ENCODE results near the gene SCYL3. TPM values are rescaled to one million over a fixed set of nuclear protein-coding genes. Genes with fewer than 3 reads are reported as not detected.
"Not testable (repeated sequence)": the region's sequence is repeated elsewhere in the genome, so short reads cannot be mapped to it uniquely, and the experiment has no call there.

The SCYL3 gene
- total RNA-seq, 1 experiment from 2014 or later, result 5.9 TPM

DNA sequence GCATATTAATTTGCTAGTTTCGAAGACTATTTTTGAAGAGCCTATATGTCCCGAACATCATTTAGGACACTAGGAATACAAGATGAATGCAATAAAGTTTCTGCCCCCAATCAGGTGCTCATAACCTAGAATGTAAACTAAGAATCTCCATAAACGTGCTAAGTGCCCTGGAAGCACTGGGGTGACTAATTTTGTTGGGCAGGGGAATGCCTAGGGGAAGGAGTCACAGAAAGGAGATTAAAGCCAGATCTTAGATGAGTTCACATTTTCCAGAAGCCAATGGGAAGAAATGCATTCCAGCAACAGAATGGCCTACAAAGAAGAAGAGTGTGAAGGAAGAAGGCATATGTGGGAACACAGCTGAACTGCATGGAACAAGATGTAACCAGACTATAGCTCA, 19.5 kb downstream of the SCYL3 start:
- POLR2A ChIA-PET, result no interaction called here

DNA sequence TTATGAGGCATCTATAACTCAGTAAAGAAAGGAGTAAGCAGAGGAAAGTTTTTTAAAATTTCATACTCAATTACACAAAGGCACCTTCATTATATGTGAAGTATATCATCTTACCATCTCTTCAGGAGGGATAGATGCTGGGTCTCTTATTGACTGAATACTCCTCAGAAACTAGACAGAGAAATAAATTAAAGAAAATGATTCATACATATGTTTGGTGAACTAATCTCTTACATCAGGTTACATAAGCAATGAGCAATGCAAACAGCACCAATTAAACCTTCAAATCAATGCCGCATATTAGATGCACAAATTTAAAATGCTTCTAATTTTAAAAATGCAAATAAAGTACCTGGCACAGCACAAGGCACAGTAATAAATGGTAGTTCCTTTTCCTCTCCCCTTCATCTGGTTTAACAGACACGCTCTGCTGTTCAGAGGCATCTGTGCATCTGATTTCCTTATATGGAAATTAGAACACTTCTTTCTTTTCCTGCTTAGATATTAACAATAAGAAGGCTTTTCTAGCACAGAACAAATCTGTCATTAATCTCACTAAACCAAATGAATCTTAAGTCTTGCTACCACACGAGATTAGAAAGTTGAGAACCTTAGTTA, 20.0 kb downstream of the SCYL3 start:
- H3K4me1 Mint-ChIP-seq (ENCODE audit: low read depth, unreplicated experiment), result no peaks in the 10 kb centered on the region
- Histone ChIP-seq H3K36me3 (ENCODE audit: control insufficient read depth, insufficient read depth, low read length) (peaks cover 5% of the 10 kb centered on the region), H3K27me3 (replicated peaks; ENCODE audit: control insufficient read depth, insufficient read depth, low read length) (no peaks in the 10 kb centered on the region), H3K4me1 (0 out of 2 replicates have a peak, but pooled peaks cover 2% of the 10 kb centered on the region), H3K9me3 (0 out of 2 replicates have a peak, but pooled peaks cover 6% of the 10 kb centered on the region), H3K4me3 (ENCODE audit: low read depth, low read length) (no peak overlapping the region)
- ChIA-PET CTCF (no interaction called here), POLR2A (no interaction called here)
- H3K36me3 Mint-ChIP-seq (ENCODE audit: insufficient read depth, unreplicated experiment), result peaks cover 46% of the 10 kb centered on the region
- H3K27me3 Mint-ChIP-seq (ENCODE audit: insufficient read depth, unreplicated experiment), result no peaks in the 10 kb centered on the region
- no peak for TF ChIP-seq CTCF (IDR thresholded peaks at IDR 0.05; ENCODE audit: insufficient read depth in 1 of 2, low read depth in 1 of 2, low read length in 1 of 2, severe bottlenecking in 1 of 2, unreplicated experiment in 1 of 2)
- BruUV-seq (replicated peaks), result no TSS peak
- no peaks in the 10 kb centered on the region for H3K9me3 Mint-ChIP-seq (ENCODE audit: unreplicated experiment)
- intact Hi-C loops (cut with micrococcal nuclease; ENCODE audit: unreplicated experiment), result no loop called here
- no peak for DNase-seq
- no peak overlapping the region for H3K4me3 Mint-ChIP-seq (ENCODE audit: unreplicated experiment)
- H3K27ac Mint-ChIP-seq (ENCODE audit: unreplicated experiment), result no peak overlapping the region

More for the DNA sequence above, 19.5 kb downstream of the SCYL3 start:
- no peak overlapping the region for H3K4me3 Mint-ChIP-seq (ENCODE audit: unreplicated experiment)
- H3K4me1 Mint-ChIP-seq (ENCODE audit: low read depth, unreplicated experiment), result no peaks in the 10 kb centered on the region
- Histone ChIP-seq H3K9me3 (0 out of 2 replicates have a peak, but pooled peaks cover 6% of the 10 kb centered on the region), H3K4me1 (0 out of 2 replicates have a peak, but pooled peaks cover 2% of the 10 kb centered on the region), H3K4me3 (ENCODE audit: low read depth, low read length) (no peak overlapping the region), H3K27me3 (replicated peaks; ENCODE audit: control insufficient read depth, insufficient read depth, low read length) (no peaks in the 10 kb centered on the region), H3K36me3 (ENCODE audit: control insufficient read depth, insufficient read depth, low read length) (peaks cover 5% of the 10 kb centered on the region)
- no peak for DNase-seq
- H3K27ac Mint-ChIP-seq (ENCODE audit: unreplicated experiment), result no peak overlapping the region
- no peak for TF ChIP-seq CTCF (IDR thresholded peaks at IDR 0.05; ENCODE audit: insufficient read depth in 1 of 2, low read depth in 1 of 2, low read length in 1 of 2, severe bottlenecking in 1 of 2, unreplicated experiment in 1 of 2)
- H3K27me3 Mint-ChIP-seq (ENCODE audit: insufficient read depth, unreplicated experiment), result no peaks in the 10 kb centered on the region
- peaks cover 41% of the 10 kb centered on the region for H3K36me3 Mint-ChIP-seq (ENCODE audit: insufficient read depth, unreplicated experiment)
- intact Hi-C loops (cut with micrococcal nuclease; ENCODE audit: unreplicated experiment), result no loop called here
- no peaks in the 10 kb centered on the region for H3K9me3 Mint-ChIP-seq (ENCODE audit: unreplicated experiment)
- no TSS peak for BruUV-seq (replicated peaks)
- CTCF ChIA-PET, result no interaction called here

DNA sequence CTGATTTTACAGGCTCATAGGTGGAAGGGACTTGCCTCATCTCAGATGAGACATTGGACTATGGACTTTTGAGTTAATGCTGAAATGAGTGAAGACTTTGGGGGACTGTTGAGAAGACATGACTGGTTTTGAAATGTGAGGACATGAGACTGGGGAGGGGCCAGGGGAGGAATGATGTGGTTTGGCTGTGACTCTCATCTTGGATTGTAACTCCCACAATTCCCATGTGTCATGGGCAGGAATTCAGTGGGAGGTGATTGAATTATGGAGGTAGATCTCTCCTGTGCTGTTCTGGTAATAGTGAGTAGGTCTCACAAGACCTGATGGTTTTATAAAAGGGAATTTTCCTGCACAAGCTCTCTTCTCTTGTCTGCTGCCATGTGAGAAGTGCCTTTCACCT, 20.8 kb downstream of the SCYL3 start:
- no peaks in the 10 kb centered on the region for H3K4me1 ChIP-seq
- ChIA-PET POLR2A (no interaction called here), CTCF (no interaction called here)
- BruUV-seq (replicated peaks), result no TSS peak
- H3K9me3 ChIP-seq, result 0 out of 2 replicates have a peak, but pooled peaks cover 6% of the 10 kb centered on the region
- no peak overlapping the region for H3K4me3 Mint-ChIP-seq (ENCODE audit: unreplicated experiment)
- no peak for TF ChIP-seq CTCF (IDR thresholded peaks at IDR 0.05; ENCODE audit: insufficient read depth in 1 of 2, low read depth in 1 of 2, low read length in 1 of 2, severe bottlenecking in 1 of 2, unreplicated experiment in 1 of 2)
- intact Hi-C loops (cut with micrococcal nuclease; ENCODE audit: unreplicated experiment), result no loop called here
- H3K36me3 Mint-ChIP-seq (ENCODE audit: insufficient read depth, unreplicated experiment), result peaks cover 46% of the 10 kb centered on the region
- no peak overlapping the region for H3K27ac Mint-ChIP-seq (ENCODE audit: unreplicated experiment)
- no peaks in the 10 kb centered on the region for H3K4me1 Mint-ChIP-seq (ENCODE audit: low read depth, unreplicated experiment)
- H3K27me3 Mint-ChIP-seq (ENCODE audit: insufficient read depth, unreplicated experiment), result no peaks in the 10 kb centered on the region
- no peak for DNase-seq
- no peaks in the 10 kb centered on the region for H3K9me3 Mint-ChIP-seq (ENCODE audit: unreplicated experiment)
- no peaks in the 10 kb centered on the region for H3K27me3 ChIP-seq (replicated peaks; ENCODE audit: control insufficient read depth, insufficient read depth, low read length)
- peaks cover 5% of the 10 kb centered on the region for H3K36me3 ChIP-seq (ENCODE audit: control insufficient read depth, insufficient read depth, low read length)
- H3K4me3 ChIP-seq (ENCODE audit: low read depth, low read length), result no peak overlapping the region

- H3K4me1 Mint-ChIP-seq (ENCODE audit: low read depth, unreplicated experiment); intact Hi-C loops (cut with micrococcal nuclease; ENCODE audit: unreplicated experiment); H3K9me3 Mint-ChIP-seq (ENCODE audit: unreplicated experiment): not testable (repeated sequence)
Measured at GRCh38 chr1:169871988-169872387, 21.7 kb downstream of the SCYL3 start.

More at GRCh38 chr1:169871988-169872387, 21.7 kb downstream of the SCYL3 start:
- POLR2A ChIA-PET; DNase-seq; H3K9me3 ChIP-seq; H3K27me3 Mint-ChIP-seq (ENCODE audit: insufficient read depth, unreplicated experiment); CTCF ChIA-PET; H3K27me3 ChIP-seq (replicated peaks; ENCODE audit: control insufficient read depth, insufficient read depth, low read length); BruUV-seq (replicated peaks); H3K27ac Mint-ChIP-seq (ENCODE audit: unreplicated experiment); H3K4me3 ChIP-seq (ENCODE audit: low read depth, low read length); H3K4me3 Mint-ChIP-seq (ENCODE audit: unreplicated experiment); H3K4me1 ChIP-seq: not testable (repeated sequence)
- peaks cover 10% of the 10 kb centered on the region for H3K36me3 ChIP-seq (ENCODE audit: control insufficient read depth, insufficient read depth, low read length)
- H3K36me3 Mint-ChIP-seq (ENCODE audit: insufficient read depth, unreplicated experiment), result peaks cover 46% of the 10 kb centered on the region
